NB4 (cell line): Measurements from ENCODE around the gene DNAJC5G.

Experiments used
- MYC ChIP-seq: IDR thresholded peaks from 2 replicates; pipeline ENCODE4 v1.6.1; 2011; ENCODE audit warnings: low read depth, low read length
- POLR2A ChIP-seq: IDR thresholded peaks from 2 replicates; pipeline ENCODE4 v1.6.1; 2011; ENCODE audit warnings: mild to moderate bottlenecking; ENCODE audit not compliant: insufficient read length; ENCODE audit errors: extremely low read depth
- TF ChIP-seq, protein P1 (sequence below): IDR thresholded peaks from one replicate; pipeline ENCODE4 v1.5.1; 2012; ENCODE audit warnings: low read depth, low read length
- TF ChIP-seq, protein P2 (sequence below): IDR thresholded peaks from 2 replicates; pipeline ENCODE4 v1.6.1; 2011; ENCODE audit warnings: low read depth, low read length

DNA sequence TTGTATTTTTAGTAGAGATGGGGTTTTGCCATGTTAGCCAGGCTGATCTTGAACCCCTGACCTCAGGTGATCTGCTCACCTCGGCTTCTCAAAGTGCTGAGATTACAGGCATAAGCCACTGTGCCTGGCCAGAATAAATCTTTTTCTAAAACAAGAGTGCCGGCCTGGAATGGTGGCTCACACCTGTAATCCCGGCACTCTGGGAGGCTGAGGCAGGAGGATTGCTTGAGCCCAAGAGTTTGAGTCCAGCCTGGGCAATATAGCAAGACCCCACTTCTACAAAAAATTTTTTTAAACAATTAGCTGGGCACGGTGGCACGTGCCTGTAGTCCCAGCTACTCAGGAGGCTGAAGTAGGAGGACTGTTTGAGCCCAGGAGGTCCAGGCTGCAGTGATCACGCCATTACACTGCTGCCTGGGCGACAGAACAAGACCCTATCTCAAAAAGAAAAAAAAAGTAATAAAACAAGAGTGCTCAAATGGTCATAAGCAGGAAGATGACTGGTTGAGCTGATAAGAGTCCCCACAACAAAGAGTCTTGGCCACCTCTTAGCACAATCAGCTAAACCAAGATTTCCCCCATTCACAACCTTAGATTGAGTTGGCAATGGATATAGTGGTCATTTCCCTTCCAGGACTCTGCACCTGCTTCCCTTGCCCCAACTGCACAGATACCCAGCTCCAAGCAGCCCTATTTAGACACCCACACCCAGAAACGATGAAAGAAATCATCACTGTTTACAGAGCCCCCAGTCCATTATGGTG is 38.8 kb downstream of the DNAJC5G start:
- TF ChIP-seq, protein P1, sequence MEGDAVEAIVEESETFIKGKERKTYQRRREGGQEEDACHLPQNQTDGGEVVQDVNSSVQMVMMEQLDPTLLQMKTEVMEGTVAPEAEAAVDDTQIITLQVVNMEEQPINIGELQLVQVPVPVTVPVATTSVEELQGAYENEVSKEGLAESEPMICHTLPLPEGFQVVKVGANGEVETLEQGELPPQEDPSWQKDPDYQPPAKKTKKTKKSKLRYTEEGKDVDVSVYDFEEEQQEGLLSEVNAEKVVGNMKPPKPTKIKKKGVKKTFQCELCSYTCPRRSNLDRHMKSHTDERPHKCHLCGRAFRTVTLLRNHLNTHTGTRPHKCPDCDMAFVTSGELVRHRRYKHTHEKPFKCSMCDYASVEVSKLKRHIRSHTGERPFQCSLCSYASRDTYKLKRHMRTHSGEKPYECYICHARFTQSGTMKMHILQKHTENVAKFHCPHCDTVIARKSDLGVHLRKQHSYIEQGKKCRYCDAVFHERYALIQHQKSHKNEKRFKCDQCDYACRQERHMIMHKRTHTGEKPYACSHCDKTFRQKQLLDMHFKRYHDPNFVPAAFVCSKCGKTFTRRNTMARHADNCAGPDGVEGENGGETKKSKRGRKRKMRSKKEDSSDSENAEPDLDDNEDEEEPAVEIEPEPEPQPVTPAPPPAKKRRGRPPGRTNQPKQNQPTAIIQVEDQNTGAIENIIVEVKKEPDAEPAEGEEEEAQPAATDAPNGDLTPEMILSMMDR = no peak
- TF ChIP-seq POLR2A = no peak
- TF ChIP-seq, protein P2, sequence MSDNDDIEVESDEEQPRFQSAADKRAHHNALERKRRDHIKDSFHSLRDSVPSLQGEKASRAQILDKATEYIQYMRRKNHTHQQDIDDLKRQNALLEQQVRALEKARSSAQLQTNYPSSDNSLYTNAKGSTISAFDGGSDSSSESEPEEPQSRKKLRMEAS = no peak
- no peak for TF ChIP-seq MYC
